A549 (cell line): ENCODE data around the gene ZNF570.

ENCODE experiments used
- ESRRA ChIP-seq: fragments of 150-350 bp; IDR thresholded peaks from 2 replicates; pipeline ENCODE4 v1.6.1; 2014; ENCODE audit warnings: mild to moderate bottlenecking, low read length, borderline replicate concordance
- FOXS1 ChIP-seq: fragments of 250-450 bp; sonication (Bioruptor Pico); IDR thresholded peaks from 2 replicates; pipeline ENCODE4 v1.5.0; 2020; ENCODE audit warnings: mild to moderate bottlenecking, moderate library complexity
- JUN ChIP-seq, 2 experiments: fragments of >200 bp; sonication (Bioruptor Twin); formaldehyde crosslinking; IDR thresholded peaks; 2 replicates in 1 of 2; 3 replicates in 1 of 2; pipeline ENCODE4 v1.6.1; 2016 to 2017
- MAZ ChIP-seq: fragments of 150-350 bp; IDR thresholded peaks from 2 replicates; pipeline ENCODE4 v1.6.1; 2014; ENCODE audit warnings: antibody characterized with exemption, low read depth, low read length, borderline replicate concordance
- SREBF2 ChIP-seq: fragments of 450-650 bp; IDR thresholded peaks from 2 replicates; pipeline ENCODE4 v1.6.1; 2014; ENCODE audit warnings: mild to moderate bottlenecking, moderate library complexity
- TF ChIP-seq, protein P1 (sequence below): fragments of >200 bp; sonication (Bioruptor Twin); formaldehyde crosslinking; IDR thresholded peaks from 3 replicates; pipeline ENCODE4 v1.5.1; 2016
- TF ChIP-seq, protein P2 (sequence below): fragments of >200 bp; sonication (Bioruptor Twin); formaldehyde crosslinking; IDR thresholded peaks from 2 replicates; pipeline ENCODE4 v1.6.1; 2016
- TF ChIP-seq, protein P3 (sequence below): fragments of >200 bp; sonication (Bioruptor Twin); formaldehyde crosslinking; IDR thresholded peaks from 3 replicates; pipeline ENCODE4 v1.6.1; 2016
- TF ChIP-seq, protein P4 (sequence below): fragments of 250-450 bp; sonication (Bioruptor Pico); IDR thresholded peaks from 2 replicates; pipeline ENCODE4 v1.5.0; 2020; ENCODE audit warnings: low read depth, mild to moderate bottlenecking, moderate library complexity

DNA sequence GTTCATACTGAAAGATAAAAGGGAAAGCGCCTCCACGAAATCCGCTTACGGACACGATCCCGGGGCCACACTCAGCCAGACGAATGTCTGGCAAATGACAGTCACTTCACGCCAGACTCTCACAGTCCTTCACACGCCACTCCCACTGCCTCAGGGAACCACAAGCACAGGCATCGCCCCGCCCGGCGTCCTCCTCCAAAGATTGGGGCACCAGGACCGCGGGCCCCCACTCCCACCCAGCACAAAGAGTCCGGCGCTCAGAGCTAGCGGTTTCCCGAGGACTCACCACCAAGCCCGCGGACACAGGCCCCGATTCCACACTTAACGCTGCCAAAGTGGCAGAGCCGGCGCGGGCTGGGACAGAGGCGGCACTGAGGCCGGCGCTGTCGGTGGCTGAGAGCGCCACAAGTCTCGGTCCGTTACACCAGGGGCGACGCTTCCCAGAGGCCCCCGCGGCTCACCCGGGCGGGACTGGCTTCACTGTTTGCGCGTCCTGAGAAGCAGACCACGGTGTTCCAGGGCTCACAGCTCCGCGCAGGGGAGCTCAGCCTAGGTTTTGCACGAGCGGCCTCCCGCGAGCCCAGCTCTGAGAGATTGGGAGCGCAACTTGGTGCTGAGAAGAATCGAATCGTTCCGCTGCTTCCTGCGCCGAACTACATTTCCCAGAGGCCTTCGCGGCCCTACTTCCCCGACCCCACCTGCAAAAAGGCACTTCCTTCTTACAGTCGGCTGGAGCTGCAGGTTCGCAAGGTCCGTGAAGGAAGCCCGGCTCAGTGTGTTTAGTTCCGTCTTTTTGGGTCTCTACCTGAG, 2.2 kb upstream of the ZNF570 start, which contains the start of gene ZNF569:
- TF ChIP-seq FOXS1 (CRISPR knock-in tag): no peak
- 0 out of 2 replicates have a peak, but pooled peaks have one; percentile 67 for TF ChIP-seq ESRRA
- TF ChIP-seq, protein P1, sequence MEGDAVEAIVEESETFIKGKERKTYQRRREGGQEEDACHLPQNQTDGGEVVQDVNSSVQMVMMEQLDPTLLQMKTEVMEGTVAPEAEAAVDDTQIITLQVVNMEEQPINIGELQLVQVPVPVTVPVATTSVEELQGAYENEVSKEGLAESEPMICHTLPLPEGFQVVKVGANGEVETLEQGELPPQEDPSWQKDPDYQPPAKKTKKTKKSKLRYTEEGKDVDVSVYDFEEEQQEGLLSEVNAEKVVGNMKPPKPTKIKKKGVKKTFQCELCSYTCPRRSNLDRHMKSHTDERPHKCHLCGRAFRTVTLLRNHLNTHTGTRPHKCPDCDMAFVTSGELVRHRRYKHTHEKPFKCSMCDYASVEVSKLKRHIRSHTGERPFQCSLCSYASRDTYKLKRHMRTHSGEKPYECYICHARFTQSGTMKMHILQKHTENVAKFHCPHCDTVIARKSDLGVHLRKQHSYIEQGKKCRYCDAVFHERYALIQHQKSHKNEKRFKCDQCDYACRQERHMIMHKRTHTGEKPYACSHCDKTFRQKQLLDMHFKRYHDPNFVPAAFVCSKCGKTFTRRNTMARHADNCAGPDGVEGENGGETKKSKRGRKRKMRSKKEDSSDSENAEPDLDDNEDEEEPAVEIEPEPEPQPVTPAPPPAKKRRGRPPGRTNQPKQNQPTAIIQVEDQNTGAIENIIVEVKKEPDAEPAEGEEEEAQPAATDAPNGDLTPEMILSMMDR: no peak
- TF ChIP-seq SREBF2: no peak
- TF ChIP-seq JUN (IDR thresholded peaks at IDR 0.05): peak; percentile 12 to 91; a peak in 3 of 5 replicates
- TF ChIP-seq, protein P2, sequence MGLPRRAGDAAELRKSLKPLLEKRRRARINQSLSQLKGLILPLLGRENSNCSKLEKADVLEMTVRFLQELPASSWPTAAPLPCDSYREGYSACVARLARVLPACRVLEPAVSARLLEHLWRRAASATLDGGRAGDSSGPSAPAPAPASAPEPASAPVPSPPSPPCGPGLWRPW: no peak
- TF ChIP-seq, protein P3, sequence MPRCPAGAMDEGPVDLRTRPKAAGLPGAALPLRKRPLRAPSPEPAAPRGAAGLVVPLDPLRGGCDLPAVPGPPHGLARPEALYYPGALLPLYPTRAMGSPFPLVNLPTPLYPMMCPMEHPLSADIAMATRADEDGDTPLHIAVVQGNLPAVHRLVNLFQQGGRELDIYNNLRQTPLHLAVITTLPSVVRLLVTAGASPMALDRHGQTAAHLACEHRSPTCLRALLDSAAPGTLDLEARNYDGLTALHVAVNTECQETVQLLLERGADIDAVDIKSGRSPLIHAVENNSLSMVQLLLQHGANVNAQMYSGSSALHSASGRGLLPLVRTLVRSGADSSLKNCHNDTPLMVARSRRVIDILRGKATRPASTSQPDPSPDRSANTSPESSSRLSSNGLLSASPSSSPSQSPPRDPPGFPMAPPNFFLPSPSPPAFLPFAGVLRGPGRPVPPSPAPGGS: 0 out of 3 replicates have a peak, but pooled peaks have one; percentile 20
- TF ChIP-seq, protein P4, sequence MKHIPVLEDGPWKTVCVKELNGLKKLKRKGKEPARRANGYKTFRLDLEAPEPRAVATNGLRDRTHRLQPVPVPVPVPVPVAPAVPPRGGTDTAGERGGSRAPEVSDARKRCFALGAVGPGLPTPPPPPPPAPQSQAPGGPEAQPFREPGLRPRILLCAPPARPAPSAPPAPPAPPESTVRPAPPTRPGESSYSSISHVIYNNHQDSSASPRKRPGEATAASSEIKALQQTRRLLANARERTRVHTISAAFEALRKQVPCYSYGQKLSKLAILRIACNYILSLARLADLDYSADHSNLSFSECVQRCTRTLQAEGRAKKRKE (CRISPR knock-in tag): no peak
- no peak for TF ChIP-seq MAZ
